ENCODE data around the gene ZNF195. TPM values are rescaled to one million over a fixed set of nuclear protein-coding genes. Genes with fewer than 3 reads are reported as not detected.
"Not testable (repeated sequence)": the region's sequence is repeated elsewhere in the genome, so short reads cannot be mapped to it uniquely, and the experiment has no call there.

ZNF195 gene
- polyA plus RNA-seq (ENCODE audit: insufficient read length), result 51.5 TPM
- long read RNA-seq, donor 1, transcript ZNF195-204 (4 exons, 2,970 nt), result major isoform, 9 of 15 reads
- long read RNA-seq, donor 1, partial matches to known transcripts, result 0 of 15 reads
- long read RNA-seq, donor 1, other reads (novel, unspliced or antisense), result 0 of 15 reads
- long read RNA-seq, donor 2, transcript ZNF195-204 (4 exons, 2,970 nt), result major isoform, 15 of 18 reads
- long read RNA-seq, donor 2, partial matches to known transcripts, result 0 of 18 reads
- long read RNA-seq, donor 2, other reads (novel, unspliced or antisense), result 0 of 18 reads
- long read RNA-seq, donor 3, partial matches to known transcripts, result 0 of 6 reads
- long read RNA-seq, donor 3, other reads (novel, unspliced or antisense), result 0 of 6 reads
- long read RNA-seq, donor 4, partial matches to known transcripts, result 0 of 1 reads
- long read RNA-seq, donor 4, other reads (novel, unspliced or antisense), result 0 of 1 reads
- long read RNA-seq, donor 5, partial matches to known transcripts, result 0 of 5 reads
- long read RNA-seq, donor 5, other reads (novel, unspliced or antisense), result 0 of 5 reads
- long read RNA-seq, donor 6, partial matches to known transcripts, result 0 of 6 reads
- long read RNA-seq, donor 6, other reads (novel, unspliced or antisense), result 0 of 6 reads
- long read RNA-seq, donor 7, transcript ZNF195-204 (4 exons, 2,970 nt), result major isoform, 9 of 9 reads
- long read RNA-seq, donor 7, partial matches to known transcripts, result 0 of 9 reads
- long read RNA-seq, donor 7, other reads (novel, unspliced or antisense), result 0 of 9 reads
- long read RNA-seq, donor 8, transcript ZNF195-204 (4 exons, 2,970 nt), result major isoform, 8 of 15 reads
- long read RNA-seq, donor 8, partial matches to known transcripts, result 6 of 15 reads
- long read RNA-seq, donor 8, other reads (novel, unspliced or antisense), result 0 of 15 reads

- DNase-seq, result peak; percentile 98
Measured at GRCh38 chr11:3378426-3379423, at the start of gene ZNF195. ZNF195 (minus strand) TSS chr11:3379146; CDS start chr11:3379040, 106 bp downstream.

- not testable (repeated sequence) for DNase-seq
Measured at GRCh38 chr11:3428076-3428475, 49.1 kb upstream of the ZNF195 start.

GRCh38 chr11:3426541-3426940 lies 47.6 kb upstream of the ZNF195 start:
- not testable (repeated sequence) for DNase-seq

- peak; percentile 4 for DNase-seq
Measured at GRCh38 chr11:3423928-3424327, 45.0 kb upstream of the ZNF195 start.

- peak; percentile 8 for DNase-seq
Measured at GRCh38 chr11:3423138-3423731, 44.3 kb upstream of the ZNF195 start.

- DNase-seq, result peak; percentile 92
Measured at GRCh38 chr11:3422380-3423137, 43.6 kb upstream of the ZNF195 start.

- peak; percentile 10 for DNase-seq
Measured at GRCh38 chr11:3421608-3422379, 42.8 kb upstream of the ZNF195 start.

- DNase-seq, result not testable (repeated sequence)
Measured at GRCh38 chr11:3420281-3421042, 41.5 kb upstream of the ZNF195 start.

- DNase-seq, result not testable (repeated sequence)
Measured at GRCh38 chr11:3419496-3419895, 40.5 kb upstream of the ZNF195 start.

- DNase-seq, result peak; percentile 27
Measured at GRCh38 chr11:3417047-3417446, 38.1 kb upstream of the ZNF195 start.

GRCh38 chr11:3415301-3415700 lies 36.4 kb upstream of the ZNF195 start:
- not testable (repeated sequence) for DNase-seq

- DNase-seq, result not testable (repeated sequence)
Measured at GRCh38 chr11:3413666-3414065, 34.7 kb upstream of the ZNF195 start.

- no peak for DNase-seq
Measured at GRCh38 chr11:3412837-3413236, 33.9 kb upstream of the ZNF195 start.

- peak; percentile 66 for DNase-seq
Measured at GRCh38 chr11:3408722-3409121, 29.8 kb upstream of the ZNF195 start.

GRCh38 chr11:3408058-3408605 lies 29.2 kb upstream of the ZNF195 start:
- DNase-seq, result not testable (repeated sequence)

- not testable (repeated sequence) for DNase-seq
Measured at GRCh38 chr11:3406937-3407336, 28.0 kb upstream of the ZNF195 start.

GRCh38 chr11:3406223-3406875 lies 27.4 kb upstream of the ZNF195 start:
- DNase-seq, result not testable (repeated sequence)
